Uterus (tissue), 2 donors: ENCODE results near the gene ACSF2.

Experiments
- POLR2A ChIP-seq, 2 donors: fragments of 450-650 bp; IDR thresholded peaks; one replicate each; pipeline ENCODE4 v1.6.1; 2016; ENCODE audit warnings: antibody characterized with exemption in 2 of 2, mild to moderate bottlenecking in 1 of 2, moderate library complexity in 1 of 2
- TF ChIP-seq, protein P1 (sequence below), 4 experiments: fragments of 200-600 bp in 2 of 4; fragments of 450-650 bp in 2 of 4; sonication (generic) in 2 of 4; IDR thresholded peaks; one replicate each; pipeline ENCODE4 v1.5.1; 2016 to 2019; ENCODE audit warnings: antibody characterized with exemption in 4 of 4, mild to moderate bottlenecking in 2 of 4, moderate library complexity in 1 of 4

- TF ChIP-seq, protein P1, sequence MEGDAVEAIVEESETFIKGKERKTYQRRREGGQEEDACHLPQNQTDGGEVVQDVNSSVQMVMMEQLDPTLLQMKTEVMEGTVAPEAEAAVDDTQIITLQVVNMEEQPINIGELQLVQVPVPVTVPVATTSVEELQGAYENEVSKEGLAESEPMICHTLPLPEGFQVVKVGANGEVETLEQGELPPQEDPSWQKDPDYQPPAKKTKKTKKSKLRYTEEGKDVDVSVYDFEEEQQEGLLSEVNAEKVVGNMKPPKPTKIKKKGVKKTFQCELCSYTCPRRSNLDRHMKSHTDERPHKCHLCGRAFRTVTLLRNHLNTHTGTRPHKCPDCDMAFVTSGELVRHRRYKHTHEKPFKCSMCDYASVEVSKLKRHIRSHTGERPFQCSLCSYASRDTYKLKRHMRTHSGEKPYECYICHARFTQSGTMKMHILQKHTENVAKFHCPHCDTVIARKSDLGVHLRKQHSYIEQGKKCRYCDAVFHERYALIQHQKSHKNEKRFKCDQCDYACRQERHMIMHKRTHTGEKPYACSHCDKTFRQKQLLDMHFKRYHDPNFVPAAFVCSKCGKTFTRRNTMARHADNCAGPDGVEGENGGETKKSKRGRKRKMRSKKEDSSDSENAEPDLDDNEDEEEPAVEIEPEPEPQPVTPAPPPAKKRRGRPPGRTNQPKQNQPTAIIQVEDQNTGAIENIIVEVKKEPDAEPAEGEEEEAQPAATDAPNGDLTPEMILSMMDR (IDR thresholded peaks at IDR 0.05): no peak
- no peak for TF ChIP-seq POLR2A (IDR thresholded peaks at IDR 0.05)
Observed at GRCh38 chr17:50392621-50393020, 33.4 kb upstream of the ACSF2 start.
